ENCODE measurements around the gene ZNF135. TPM values are rescaled to one million over a fixed set of nuclear protein-coding genes. Genes with fewer than 3 reads are reported as not detected.

The ZNF135 gene
- total RNA-seq, 1 donor from 2014 or later, result 3.4 TPM

Other genes starting within 250 kb of the ZNF135 start
- 3.5 TPM for gene ZNF552, start 244.4 kb upstream of the ZNF135 start, total RNA-seq
- gene ZNF587B, start 229.0 kb upstream of the ZNF135 start, total RNA-seq, result 6.3 TPM
- gene ZNF587, start 209.4 kb upstream of the ZNF135 start, total RNA-seq, result 13.7 TPM
- gene ZNF814, start 170.2 kb upstream of the ZNF135 start, total RNA-seq, result 14.2 TPM
- gene ZNF417, start 142.7 kb upstream of the ZNF135 start, total RNA-seq, result 10.0 TPM
- 13.5 TPM for gene ZNF418, start 123.9 kb upstream of the ZNF135 start, total RNA-seq
- gene ZNF256, start 111.6 kb upstream of the ZNF135 start, total RNA-seq, result 9.1 TPM
- 2.4 TPM for gene C19orf18, start 84.7 kb upstream of the ZNF135 start, total RNA-seq
- gene ZNF606, start 56.5 kb upstream of the ZNF135 start, total RNA-seq, result 15.0 TPM
- gene ZSCAN1, start 25.3 kb upstream of the ZNF135 start, total RNA-seq, result not detected
- 60.5 TPM for gene ZSCAN18, start 38.9 kb downstream of the ZNF135 start, total RNA-seq
- gene ZNF329, start 91.5 kb downstream of the ZNF135 start, total RNA-seq, result 6.5 TPM
- gene ZNF274, start 123.8 kb downstream of the ZNF135 start, total RNA-seq, result 17.4 TPM
- gene ZNF544, start 169.6 kb downstream of the ZNF135 start, total RNA-seq, result 24.9 TPM
- 4.6 TPM for gene ZNF8, start 219.7 kb downstream of the ZNF135 start, total RNA-seq
- gene ERVK3-1, start 246.1 kb downstream of the ZNF135 start, total RNA-seq, result 20.0 TPM

Data from Right ventricle myocardium superior (tissue), 1 donor.